ENCODE measurements around the gene VBP1.
"Not testable (repeated sequence)": the region's sequence is repeated elsewhere in the genome, so short reads cannot be mapped to it uniquely, and the experiment has no call there.

Gene VBP1

GRCh38 chrX:155262970-155263754 lies 46.9 kb downstream of the VBP1 start:
- intact Hi-C loops (cut with DNase I) = no loop called here
- no peak for DNase-seq

DNA sequence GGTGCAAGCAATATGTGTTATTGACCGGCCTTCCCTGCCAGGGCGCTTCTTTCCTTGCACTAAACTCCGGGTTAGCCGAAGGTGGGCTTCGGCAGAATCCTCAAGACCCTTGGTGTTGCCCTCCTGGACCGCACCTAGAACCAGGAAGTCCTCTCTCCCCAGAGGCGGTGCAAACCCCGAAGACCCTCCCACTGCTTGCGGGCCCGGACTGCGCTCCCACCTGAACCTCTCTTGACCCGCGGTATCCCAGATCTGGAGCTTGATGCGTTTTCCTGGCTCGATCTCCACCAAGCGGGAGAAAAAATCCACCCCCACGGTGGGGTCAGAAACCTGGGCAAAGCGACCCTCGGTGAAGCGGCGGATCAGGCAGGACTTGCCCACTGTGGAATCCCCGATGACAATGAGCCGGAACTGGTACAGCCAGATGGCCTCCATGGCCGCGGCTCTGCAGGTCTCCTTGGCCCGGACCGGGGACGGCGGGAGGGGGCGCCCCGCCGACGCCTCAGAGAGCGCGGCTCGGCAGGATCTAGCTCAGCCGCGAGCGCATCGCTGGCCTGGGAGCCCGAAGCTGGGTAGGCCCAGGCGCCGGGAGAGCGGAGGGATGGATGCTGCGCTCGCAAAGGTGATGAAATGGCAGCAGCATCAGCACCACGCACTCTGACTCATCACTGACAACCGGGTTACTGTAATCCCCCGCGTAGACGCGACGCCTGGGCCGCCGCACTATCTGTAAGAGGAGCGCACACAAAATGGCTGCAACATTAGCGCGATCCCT lies 47.8 kb downstream of the VBP1 start, which contains the start of gene RAB39B:
TSS of gene RAB39B (minus strand) at position 638 of the 775 bp plus-strand sequence. CDS start at position 435, 203 bp downstream.
- DNase-seq = peak; percentile 67 to 93 (median 81)
- intact Hi-C loops (cut with DNase I) = no loop called here

GRCh38 chrX:155266439-155266838 lies 50.2 kb downstream of the VBP1 start:
- DNase-seq = no peak
- intact Hi-C loops (cut with DNase I) = no loop called here

- intact Hi-C loops (cut with DNase I) = not testable (repeated sequence)
These were observed 51.7 kb downstream of the VBP1 start for GRCh38 chrX:155267995-155268394.

DNA sequence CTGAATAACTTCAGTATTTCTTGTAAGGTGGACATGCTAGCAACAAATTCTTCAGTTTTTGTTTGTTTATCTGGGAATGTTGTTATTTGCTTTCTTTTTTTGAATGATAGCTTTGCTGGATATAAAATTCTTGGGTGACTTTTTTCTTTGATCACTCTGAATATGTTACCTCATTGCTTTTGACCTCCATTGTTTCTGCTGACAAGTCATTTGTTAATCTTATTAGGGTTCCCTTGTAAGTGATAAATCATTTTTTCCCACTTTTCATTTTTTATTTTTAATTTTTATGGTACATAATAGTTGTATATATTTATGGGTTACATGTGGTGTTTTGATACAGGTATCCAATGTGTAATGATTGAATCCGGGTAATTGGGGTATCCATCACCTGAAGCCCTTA lies 54.7 kb downstream of the VBP1 start:
- intact Hi-C loops (cut with DNase I) = no loop called here
- DNase-seq = no peak

More at GRCh38 chrX:155267995-155268394, 51.7 kb downstream of the VBP1 start:
- DNase-seq = not testable (repeated sequence)

DNA sequence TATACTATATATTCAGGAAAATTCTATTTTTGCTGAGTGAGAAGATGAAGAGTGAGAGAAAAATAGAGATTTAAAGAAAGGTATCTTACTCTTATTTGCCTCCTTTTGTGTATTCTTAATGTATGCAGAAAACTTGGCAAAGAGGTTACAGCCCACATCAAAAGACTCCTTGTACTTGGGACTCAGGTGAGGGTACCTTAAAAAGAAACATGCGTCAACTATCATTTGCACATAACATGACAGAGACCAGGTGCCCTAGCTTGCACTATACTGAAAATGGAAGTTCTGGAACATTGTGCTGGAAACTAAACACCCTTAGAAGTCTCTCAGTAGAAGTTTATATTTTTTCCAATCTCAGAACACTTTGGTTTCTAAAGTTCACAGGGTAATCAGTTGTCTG lies 63.6 kb downstream of the VBP1 start:
- intact Hi-C loops (cut with DNase I) = no loop called here
- DNase-seq = no peak
